ENCODE data around the gene MUC5B. TPM values are rescaled to one million over a fixed set of nuclear protein-coding genes. Genes with fewer than 3 reads are reported as not detected.
"Not testable (repeated sequence)": the region's sequence is repeated elsewhere in the genome, so short reads cannot be mapped to it uniquely, and the experiment has no call there.

Gene MUC5B, protein sequence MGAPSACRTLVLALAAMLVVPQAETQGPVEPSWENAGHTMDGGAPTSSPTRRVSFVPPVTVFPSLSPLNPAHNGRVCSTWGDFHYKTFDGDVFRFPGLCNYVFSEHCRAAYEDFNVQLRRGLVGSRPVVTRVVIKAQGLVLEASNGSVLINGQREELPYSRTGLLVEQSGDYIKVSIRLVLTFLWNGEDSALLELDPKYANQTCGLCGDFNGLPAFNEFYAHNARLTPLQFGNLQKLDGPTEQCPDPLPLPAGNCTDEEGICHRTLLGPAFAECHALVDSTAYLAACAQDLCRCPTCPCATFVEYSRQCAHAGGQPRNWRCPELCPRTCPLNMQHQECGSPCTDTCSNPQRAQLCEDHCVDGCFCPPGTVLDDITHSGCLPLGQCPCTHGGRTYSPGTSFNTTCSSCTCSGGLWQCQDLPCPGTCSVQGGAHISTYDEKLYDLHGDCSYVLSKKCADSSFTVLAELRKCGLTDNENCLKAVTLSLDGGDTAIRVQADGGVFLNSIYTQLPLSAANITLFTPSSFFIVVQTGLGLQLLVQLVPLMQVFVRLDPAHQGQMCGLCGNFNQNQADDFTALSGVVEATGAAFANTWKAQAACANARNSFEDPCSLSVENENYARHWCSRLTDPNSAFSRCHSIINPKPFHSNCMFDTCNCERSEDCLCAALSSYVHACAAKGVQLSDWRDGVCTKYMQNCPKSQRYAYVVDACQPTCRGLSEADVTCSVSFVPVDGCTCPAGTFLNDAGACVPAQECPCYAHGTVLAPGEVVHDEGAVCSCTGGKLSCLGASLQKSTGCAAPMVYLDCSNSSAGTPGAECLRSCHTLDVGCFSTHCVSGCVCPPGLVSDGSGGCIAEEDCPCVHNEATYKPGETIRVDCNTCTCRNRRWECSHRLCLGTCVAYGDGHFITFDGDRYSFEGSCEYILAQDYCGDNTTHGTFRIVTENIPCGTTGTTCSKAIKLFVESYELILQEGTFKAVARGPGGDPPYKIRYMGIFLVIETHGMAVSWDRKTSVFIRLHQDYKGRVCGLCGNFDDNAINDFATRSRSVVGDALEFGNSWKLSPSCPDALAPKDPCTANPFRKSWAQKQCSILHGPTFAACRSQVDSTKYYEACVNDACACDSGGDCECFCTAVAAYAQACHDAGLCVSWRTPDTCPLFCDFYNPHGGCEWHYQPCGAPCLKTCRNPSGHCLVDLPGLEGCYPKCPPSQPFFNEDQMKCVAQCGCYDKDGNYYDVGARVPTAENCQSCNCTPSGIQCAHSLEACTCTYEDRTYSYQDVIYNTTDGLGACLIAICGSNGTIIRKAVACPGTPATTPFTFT (N-terminal part only)
- total RNA-seq (2021) (0.69 to 1.6 TPM (median 1.6 TPM) in 3 replicates), Bru-seq, nascent RNA (not detected)
- long read RNA-seq, experiment 1: 0 reads
- long read RNA-seq, experiment 2: 0 reads
- long read RNA-seq, experiment 3: 0 reads

DNA sequence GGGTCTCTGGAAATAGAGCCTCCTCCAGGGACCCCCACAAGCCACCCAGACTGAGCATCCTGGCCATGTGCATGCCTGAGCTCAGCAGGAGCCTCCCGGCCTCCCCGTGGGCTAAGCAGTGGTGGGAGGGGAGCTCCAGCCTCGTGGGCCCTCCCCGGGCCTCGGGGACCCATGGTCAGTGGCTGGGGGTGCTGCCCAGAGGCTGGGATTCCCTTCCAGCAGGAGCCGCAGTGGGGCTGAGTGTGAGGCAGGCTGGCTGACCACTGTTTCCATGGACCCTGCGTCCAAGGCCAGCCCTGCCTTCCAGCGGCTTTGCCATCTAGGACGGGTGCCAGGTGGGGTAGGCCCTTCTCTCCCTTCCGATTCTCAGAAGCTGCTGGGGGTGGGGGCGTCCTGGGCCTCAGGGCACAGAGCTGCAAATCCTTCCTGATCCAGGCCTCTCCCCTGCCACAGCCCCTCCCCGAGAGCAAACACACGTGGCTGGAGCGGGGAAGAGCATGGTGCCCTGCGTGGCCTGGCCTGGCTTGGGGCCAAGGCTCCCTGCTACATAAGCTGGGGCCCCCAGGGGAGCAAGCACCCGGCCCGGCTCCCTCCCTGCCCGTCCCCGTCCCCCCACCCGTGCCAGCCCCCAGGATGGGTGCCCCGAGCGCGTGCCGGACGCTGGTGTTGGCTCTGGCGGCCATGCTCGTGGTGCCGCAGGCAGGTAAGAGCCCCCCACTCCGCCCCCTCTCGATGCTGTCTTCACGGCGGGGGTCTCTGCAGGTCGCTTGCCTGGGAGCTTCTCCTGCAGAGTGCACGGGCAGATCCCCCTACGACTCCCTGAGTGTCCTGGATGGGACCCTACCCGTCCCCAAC lies at the start of gene MUC5B:
Gene MUC5B, plus strand, starts transcription at position 576 of the 855 bp plus-strand sequence. Its CDS starts 58 bp downstream, at position 634.
- Mint-ChIP-seq H3K9me3 (no peaks in the 10 kb centered on the region), H3K4me1 (peaks cover 3% of the 10 kb centered on the region), H3K27ac (no peak within 1 kb of the TSS), H3K27me3 (ENCODE audit: low read depth) (0 out of 2 replicates have a peak, but pooled peaks cover 3% of the 10 kb centered on the region), H3K4me3 (no peak within 1 kb of the TSS), H3K36me3 (no peaks in the 10 kb centered on the region)
- no peak for TF ChIP-seq CBFB (CRISPR knock-in tag; IDR thresholded peaks at IDR 0.05; ENCODE audit: low read depth)
- TF ChIP-seq ZNF423 (CRISPR knock-in tag; IDR thresholded peaks at IDR 0.05): no peak
- no peak for TF ChIP-seq FOXK1 (CRISPR knock-in tag; IDR thresholded peaks at IDR 0.05)
- no peak for TF ChIP-seq TEAD4 (CRISPR knock-in tag; IDR thresholded peaks at IDR 0.05)
- no peak for TF ChIP-seq GTF2I (CRISPR knock-in tag; conservative IDR thresholded peaks at IDR 0.05)
- TF ChIP-seq NFE2L1 (CRISPR knock-in tag; IDR thresholded peaks at IDR 0.05): no peak
- no peak for TF ChIP-seq SOX15 (CRISPR knock-in tag; IDR thresholded peaks at IDR 0.05)
- no peak for TF ChIP-seq ZNF671 (CRISPR knock-in tag; IDR thresholded peaks at IDR 0.05)
- TF ChIP-seq, protein P1, sequence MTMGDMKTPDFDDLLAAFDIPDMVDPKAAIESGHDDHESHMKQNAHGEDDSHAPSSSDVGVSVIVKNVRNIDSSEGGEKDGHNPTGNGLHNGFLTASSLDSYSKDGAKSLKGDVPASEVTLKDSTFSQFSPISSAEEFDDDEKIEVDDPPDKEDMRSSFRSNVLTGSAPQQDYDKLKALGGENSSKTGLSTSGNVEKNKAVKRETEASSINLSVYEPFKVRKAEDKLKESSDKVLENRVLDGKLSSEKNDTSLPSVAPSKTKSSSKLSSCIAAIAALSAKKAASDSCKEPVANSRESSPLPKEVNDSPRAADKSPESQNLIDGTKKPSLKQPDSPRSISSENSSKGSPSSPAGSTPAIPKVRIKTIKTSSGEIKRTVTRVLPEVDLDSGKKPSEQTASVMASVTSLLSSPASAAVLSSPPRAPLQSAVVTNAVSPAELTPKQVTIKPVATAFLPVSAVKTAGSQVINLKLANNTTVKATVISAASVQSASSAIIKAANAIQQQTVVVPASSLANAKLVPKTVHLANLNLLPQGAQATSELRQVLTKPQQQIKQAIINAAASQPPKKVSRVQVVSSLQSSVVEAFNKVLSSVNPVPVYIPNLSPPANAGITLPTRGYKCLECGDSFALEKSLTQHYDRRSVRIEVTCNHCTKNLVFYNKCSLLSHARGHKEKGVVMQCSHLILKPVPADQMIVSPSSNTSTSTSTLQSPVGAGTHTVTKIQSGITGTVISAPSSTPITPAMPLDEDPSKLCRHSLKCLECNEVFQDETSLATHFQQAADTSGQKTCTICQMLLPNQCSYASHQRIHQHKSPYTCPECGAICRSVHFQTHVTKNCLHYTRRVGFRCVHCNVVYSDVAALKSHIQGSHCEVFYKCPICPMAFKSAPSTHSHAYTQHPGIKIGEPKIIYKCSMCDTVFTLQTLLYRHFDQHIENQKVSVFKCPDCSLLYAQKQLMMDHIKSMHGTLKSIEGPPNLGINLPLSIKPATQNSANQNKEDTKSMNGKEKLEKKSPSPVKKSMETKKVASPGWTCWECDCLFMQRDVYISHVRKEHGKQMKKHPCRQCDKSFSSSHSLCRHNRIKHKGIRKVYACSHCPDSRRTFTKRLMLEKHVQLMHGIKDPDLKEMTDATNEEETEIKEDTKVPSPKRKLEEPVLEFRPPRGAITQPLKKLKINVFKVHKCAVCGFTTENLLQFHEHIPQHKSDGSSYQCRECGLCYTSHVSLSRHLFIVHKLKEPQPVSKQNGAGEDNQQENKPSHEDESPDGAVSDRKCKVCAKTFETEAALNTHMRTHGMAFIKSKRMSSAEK (CRISPR knock-in tag; IDR thresholded peaks at IDR 0.05; ENCODE audit: borderline replicate concordance): no peak
- no peak for TF ChIP-seq ZNF396 (CRISPR knock-in tag; IDR thresholded peaks at IDR 0.05; ENCODE audit: borderline replicate concordance)
- TF ChIP-seq IRF2 (CRISPR knock-in tag; IDR thresholded peaks at IDR 0.05; ENCODE audit: borderline replicate concordance, low read depth): no peak
- no peak for TF ChIP-seq EMX1 (CRISPR knock-in tag; IDR thresholded peaks at IDR 0.05)
- no peak for TF ChIP-seq ESRRA (CRISPR knock-in tag; IDR thresholded peaks at IDR 0.05; ENCODE audit: borderline replicate concordance)
- no peak for ATAC-seq
- ChIA-PET POLR2A (interaction anchor here (0.5 kb wide), 1 partner anchor 10 kb away, joined by 4 read pairs; no protein-coding TSS in a partner anchor), CTCF (no interaction called here)
- peak; percentile 8 for DNase-seq (ENCODE audit: low spot score)

DNA sequence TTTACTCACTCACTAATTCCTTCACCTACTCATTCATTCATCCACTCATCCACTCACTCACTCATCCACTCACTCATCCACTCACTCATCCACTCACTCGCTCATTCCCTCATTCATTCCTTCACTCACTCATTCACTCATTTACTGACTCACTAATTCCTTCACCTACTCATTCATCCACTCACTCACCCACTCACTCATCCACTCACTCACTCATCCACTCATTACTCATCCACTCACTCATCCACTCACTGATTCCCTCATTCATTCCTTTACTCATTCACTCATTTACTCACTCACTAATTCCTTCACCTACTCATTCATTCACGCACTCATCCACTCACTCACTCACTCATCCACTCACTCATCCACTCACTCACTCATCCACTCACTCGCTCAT lies 49.5 kb upstream of the MUC5B start:
- H3K4me1 Mint-ChIP-seq; H3K27ac Mint-ChIP-seq; CTCF ChIA-PET; DNase-seq (ENCODE audit: low spot score); ATAC-seq; POLR2A ChIA-PET; H3K27me3 Mint-ChIP-seq (ENCODE audit: low read depth); H3K4me3 Mint-ChIP-seq: not testable (repeated sequence)
- peaks cover 11% of the 10 kb centered on the region for H3K36me3 Mint-ChIP-seq
- peaks cover 22% of the 10 kb centered on the region for H3K9me3 Mint-ChIP-seq

Data from WTC11 (cell line).